ENCODE data around the gene SMC1B.

The SMC1B gene

DNA sequence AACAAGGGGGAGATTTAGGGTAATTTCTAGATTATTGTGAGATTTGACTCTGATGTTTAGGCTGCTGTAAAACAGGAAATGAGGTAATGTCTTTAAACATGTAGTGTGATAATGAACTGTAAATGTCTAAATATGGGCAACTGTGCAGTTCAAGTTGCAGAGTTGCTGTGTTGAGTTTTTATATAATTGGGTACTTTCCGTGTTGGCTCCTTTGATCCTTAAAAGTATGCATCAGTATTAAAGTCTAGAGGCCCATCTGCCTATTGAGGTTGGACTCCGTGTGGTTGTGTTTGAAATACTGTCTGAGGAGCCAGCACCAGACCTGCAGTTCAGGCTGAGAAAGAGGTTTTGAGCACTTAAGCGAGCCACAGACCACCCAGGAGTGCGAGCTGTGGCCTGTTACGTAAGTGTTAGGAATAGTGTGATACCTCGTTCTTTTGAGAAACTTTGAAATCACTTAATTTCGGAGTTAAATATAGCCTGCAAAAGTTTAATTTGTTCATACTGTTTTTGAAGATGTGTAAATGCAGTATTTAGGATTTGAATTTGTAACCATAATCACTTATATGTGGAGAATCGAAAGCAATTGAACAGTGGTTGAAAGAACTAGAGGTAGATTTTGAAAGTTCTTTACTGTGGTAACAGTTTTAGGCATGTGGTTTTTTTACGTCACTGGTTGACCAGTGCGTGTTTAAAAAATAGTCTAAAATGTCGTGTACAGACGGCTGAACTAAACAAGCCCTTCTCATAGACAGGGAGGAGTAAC is 94.7 kb downstream of the SMC1B start:
- DNase-seq, result no peak

DNA sequence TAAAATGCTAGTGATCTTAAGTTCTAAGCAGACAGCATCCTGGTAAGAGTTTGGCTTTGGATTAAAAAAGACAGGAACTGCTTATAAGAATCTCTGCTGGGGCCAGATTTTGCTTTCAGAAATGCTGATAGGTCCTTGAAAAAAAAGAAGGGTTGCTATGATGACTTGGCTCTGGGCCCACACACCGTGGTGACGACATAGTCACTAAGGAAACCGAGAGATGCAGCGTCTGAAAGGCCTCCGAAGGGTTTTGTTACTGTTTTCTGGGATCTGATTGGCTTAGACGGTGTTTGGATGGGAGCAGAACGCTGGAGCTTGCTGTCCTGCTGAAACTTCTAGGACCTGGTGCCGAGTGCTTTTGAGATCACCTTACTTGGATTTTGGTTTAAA is 95.2 kb downstream of the SMC1B start:
- peak; percentile 93 for DNase-seq

DNA sequence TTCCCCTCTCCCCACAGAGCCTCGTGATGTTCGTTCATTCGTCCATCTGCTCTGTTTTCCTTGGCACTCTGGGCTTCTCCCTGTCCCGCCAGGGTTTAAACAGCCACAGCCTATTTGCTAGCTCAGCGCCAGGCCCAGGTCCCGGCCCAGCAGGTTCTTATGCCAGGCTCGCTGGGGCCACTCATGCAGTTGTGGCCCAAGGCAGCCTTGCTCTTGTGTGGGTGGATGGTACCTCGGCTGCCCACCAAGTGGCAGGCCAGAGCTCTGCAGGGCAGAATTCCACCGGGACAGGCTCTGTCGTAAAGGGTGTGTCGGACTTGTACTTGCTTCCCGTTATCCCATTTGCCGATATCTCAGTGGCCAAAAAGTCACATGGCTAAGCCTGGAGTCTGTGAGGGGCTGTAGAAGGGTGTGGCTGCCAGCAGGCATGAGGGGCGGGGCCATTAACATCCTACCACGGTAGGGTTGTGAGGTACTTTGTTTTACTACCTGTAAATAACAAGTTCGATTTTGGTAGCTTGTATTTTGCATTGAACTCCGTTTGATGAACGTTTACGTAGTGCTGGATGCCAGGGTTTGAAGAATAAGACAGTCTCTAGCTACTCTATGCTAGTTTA is 95.7 kb downstream of the SMC1B start:
- DNase-seq, result no peak

DNA sequence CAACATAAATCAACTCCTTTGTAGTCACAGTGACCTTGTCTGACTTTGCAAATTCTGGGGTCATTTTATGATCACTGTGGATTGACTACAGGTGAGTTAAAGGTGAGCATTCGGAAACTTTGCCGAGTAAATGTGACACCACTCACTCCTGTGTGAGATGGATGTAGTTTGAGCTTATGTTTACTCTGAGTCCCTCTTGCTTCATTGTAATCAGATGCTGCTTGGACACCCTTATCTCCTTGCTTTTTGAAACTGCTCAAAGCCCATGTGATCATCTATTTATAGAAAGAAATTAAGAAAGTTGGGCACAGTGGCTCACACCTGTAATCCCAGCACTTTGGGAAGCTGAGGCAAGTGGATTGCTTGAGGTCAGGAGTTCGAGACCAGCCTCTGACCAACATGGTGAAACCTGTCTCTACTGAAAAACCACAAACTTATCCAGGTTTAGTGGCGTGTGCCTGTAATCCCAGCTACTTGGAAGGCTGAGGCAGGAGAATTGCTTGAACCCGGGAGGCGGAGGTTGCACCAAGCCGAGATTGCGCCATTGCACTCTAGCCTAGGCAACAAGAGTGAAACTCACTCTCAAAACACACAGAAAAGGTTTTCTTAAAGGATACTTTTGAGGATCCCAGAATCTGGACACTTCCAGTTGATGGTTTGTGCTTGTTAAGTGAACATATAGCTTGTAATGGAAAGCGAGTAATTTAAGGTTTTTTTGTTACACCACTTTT is 96.4 kb downstream of the SMC1B start:
- no peak for DNase-seq

DNA sequence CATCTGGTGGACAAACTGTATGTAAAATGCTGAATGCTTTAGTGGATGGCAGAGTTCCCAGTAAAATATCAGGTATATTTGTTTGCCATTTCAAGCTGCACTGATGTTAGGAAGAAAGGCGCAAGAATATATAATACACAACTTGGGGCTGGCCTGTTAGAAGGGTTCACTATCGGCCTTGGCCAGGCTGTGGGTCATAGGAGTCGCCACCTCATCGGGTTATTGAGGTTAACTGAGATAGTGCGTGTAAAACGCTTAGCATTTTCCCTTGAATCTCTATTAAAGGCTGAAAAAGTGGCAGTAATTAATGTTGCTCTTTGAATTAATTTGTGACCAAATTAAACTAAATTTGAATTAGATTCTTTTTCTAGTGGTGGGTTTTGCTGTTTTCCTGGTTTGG is 98.6 kb downstream of the SMC1B start:
- no peak for DNase-seq

DNA sequence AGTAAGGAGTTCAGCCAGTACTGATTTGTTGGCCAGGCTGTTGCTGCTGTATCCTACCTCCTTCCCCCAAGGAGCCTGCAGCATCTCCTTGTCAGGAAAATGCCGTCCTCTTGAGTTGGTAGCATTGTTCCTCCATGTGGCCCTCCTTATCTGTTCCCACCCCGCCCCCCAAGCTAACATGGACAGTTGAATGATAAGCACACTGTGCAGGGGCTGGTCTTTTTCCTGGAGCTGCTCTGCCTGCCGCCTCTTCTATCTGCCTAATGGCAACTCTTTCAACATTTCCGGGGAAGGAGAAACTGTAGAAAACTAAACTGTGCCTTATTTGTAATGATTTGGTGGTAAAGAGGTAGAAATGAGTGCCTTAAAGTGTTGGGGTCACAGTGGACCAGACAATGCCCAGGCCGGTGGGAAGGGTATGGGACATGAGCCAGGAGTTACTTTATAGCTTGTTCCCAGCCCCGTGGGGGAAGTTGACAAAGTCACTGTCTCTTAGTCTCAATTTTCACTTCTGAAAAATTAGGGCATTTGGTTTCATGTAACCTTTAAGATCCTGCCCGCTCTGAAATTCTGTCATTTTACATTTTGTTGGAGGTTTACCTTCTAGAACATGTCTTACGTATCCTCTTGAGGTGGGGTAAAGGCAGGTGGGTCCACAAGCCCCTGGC is 99.2 kb downstream of the SMC1B start:
- no peak for DNase-seq

DNA sequence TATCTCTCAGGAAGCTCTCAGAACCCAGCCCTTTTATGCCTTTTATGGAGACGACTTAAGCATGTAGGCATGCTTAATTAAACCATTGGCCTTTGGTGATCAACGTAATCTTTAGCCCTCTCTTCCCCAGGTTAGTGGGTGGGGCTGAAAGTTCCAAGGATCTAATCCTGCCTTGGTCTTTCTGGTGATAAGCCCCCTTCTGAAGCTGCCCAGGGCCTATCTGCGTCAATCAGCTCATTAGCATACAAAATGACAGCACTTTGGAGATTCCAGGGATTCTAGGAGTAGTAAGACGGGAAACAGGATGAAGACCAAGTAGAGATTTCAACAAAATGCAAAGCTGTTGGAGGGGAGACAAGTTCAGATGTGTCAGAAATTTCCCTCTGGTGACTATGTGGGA is 100.5 kb downstream of the SMC1B start:
- no peak for DNase-seq

DNA sequence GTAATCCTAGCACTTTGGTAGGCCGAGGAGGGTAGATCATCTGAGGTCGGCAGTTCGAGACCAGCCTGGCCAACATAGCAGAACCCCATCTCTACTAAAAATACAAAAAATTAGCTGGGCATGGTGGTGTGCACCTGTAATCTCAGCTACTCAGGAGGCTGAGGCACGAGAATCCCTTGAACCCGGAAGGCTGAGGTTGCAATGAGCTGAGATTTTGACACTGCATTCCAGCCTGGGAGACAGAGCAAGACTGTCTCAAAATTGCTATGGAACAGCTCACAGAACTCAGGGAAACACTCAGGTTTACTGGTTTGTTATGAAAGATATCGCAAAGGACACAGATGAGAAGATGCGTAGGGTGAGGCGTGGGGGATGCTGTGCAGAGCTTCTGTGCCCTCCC is 101.0 kb downstream of the SMC1B start:
- no peak for DNase-seq

DNA sequence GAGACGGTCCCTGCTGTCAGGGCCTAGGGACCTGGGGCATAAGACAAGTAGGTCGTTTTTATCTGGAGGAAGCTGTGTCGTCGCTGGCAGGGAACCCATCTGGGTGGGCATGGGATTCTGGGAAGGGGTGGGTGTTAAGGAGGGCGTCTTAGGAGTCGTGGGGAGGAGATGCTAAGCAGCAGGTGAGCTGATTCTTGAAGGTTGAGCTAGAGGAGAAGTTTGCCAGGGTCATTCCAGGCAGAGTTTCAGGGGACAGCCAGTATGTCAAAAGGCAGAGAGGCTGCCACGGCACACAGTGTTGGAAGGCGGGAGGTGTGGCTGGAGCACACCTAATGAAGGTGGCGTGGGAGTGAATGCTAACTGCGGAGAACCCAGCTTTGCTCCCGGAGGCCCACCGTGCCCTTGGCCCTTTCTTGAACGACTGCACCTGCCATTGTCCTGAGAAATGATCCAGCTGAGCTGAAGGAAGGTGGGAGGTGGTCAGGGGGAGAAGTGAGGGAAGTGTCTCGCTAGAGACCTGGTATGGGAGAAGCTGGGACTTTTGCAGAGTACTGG is 102.3 kb downstream of the SMC1B start:
- no peak for DNase-seq

DNA sequence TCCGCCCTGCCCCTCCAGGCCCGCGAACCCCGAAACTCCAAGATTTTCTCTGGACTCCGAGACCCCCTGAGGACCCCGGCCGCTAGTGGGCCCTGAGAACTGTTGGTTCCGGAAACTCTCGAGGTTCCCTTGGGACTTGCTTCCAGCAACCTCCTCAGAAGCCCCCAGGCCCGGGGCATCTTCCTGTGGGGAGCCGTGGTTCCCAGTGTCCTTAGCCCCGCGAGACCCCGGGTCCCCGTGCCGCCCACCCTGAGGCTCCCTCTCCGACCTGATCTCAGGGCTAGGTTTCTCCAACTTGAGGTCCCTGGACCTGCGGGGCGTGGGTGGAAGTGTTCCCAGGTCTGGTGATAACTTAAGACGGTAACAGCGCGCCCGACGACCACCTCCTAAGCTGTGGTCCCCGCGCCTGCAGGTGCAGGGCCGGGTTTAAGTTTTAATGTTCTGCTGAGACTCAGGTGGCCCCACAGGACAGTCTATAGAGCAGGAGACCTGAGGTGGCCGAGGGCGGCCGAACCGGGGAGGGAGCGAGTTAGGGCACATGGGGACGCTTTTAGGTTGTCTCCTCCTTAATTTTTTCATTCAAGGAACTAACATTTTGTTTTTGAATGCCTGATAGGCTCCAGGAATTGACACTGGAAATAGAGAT is 102.9 kb downstream of the SMC1B start:
- DNase-seq, result peak; percentile 29

DNA sequence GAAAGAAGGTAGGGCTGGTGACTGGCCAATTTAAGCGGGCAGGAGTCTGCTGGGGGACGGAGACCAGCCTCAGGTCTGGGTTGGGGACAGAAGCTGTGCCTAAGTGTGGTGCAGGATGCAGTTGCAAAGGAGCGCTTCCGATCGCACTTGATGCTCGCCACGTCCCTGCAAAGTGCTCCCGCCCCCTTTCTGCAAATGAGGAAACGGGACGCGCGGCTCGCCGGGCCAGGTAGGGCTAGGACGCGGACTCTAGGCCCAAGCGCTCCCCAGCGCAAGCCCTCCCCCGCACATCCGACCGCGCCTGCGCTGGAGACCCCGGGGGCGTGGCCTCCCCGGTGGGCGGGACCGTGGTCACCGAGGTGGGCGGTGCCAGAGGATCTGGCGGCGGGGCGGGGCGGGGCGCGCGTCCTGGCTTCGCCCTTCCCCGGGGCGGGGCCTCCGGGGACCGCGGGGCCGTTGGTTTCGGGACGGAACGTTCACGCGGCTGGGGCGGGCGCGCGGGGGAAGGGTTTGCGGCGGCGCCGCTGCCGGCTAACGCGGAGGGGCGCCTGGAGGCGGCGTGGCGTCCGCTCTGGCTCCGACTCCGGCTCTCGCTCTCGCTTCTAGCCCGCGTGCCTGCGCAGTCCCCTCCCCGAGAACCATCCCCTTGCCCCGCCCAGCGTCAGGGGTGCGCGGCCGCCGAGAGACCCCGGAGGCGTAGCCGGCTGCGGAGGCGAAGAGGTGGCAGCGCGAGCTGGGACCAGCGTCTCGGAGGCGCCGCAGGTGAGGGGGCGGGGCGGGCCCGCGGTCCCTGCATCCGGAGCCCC is 103.8 kb downstream of the SMC1B start, which contains the start of gene FAM118A:
FAM118A (plus strand) TSS at position 513 of the 806 bp plus-strand sequence. CDS start 12,446 bp downstream, outside the sequence.
- DNase-seq, result peak; percentile 95

DNA sequence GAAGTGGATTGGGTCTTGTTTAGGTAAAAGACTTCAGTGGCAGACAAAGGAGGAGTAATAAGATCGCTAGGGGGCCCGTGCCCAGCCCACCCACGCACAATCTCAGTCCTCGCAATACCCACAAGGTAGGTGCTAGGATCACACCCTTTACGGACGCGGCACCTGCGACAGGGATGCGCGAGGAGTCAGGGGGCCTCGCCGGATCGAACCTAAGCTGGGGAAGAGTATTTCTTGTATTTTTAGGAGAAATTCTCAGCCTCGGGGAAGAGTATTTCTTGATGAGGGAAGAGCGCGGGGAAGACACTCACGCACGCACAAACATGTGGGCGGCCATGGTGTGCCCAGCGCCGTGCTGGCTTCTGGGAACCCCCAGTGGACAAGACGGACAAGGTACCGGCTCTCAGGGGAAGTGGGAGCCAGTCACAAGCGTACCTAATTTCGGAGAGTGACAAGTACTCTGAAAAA is 104.4 kb downstream of the SMC1B start:
- DNase-seq, result no peak

DNA sequence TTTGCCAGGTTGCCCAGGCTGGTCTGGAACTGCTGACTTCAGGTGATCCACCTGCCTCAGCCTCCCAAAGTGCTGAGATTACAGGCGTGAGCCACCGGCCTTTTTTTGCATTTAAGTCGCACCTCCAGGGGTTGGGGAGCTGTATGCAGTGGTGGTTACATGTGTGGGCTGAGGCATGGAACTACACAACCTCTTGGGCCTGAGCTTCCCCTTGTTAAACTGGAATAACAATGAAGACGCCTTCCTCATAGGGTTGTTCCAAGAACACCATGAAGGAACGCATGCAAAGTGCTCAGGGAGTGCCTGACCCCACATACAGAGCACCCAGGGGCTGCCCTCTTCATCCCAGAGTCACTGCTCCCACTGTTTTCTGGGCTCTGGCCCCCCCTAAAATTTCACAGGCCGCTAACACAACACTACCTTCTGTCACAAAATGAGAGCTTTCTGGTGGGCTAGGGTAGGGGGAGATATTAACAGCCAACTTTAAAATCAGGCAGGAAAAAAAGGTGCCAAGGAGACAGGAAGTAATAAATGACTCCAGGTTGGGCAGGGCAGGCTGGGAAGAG is 104.9 kb downstream of the SMC1B start:
- no peak for DNase-seq

DNA sequence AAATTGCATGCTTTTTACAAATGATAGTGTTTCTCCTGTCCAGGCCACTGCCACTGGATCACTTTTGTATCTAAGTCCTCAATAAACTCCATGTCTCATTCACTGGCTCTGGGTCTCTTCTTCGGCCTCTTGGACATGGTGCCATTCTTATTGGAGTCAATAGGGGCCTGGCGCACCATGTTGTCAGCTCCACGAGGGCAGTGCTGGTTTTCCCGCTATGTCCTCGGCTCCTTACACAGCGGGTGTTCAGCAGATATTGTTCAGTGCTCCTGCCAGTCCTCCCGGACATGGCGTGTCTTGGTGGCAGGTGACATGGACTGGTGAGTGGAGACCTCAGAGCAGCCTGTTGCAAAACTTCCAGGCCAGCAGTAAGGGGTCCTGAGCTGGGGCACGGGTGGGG is 107.3 kb downstream of the SMC1B start:
- no peak for DNase-seq

DNA sequence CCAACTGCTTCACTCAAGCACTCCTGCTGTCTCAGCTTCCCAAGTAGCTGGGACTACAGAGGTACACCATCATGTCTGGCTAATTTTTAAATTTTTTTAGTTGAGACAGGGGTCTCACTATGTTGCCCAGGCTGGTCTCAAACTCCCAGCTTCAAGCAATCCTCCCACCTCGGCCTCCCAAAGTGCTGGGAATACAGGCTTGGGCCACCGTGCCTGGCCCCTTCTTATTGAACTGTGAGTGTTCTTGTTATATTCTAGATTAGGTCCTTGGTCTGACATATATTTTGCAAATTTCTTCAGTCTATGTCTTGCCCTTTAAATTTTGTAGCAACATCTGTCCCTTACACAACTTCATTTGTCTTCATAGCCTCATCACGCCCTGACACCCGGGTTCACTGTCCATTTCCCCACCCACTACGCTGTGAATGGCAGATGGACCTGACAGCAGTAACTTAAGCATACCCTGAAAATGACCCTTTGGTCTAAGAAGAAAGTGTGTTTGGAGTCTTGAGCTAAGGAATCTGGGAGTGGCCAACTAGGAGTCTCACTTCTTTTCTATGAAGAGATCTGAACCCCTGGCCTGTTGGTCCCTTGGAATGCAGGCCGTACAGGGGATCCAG is 107.8 kb downstream of the SMC1B start:
- no peak for DNase-seq

DNA sequence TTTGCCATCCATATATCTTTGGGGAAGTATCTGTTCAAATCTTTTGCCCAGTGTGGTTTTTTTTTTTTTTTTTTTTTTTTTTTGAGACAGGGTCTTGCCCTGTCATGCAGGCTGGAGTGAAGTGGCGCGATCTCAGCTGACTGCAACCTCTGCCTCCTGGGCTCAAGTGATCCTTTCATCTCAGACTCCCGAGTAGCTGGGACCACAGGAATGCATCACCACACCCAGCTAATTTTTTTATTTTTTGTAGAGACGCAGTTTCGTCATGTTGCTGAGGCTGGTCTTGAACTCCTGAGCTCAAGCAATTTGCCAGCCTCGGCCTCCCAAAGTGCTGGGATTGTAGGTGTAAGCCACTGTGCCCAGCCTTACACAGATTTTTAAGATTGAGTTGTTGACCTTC is 108.4 kb downstream of the SMC1B start:
- no peak for DNase-seq

DNA sequence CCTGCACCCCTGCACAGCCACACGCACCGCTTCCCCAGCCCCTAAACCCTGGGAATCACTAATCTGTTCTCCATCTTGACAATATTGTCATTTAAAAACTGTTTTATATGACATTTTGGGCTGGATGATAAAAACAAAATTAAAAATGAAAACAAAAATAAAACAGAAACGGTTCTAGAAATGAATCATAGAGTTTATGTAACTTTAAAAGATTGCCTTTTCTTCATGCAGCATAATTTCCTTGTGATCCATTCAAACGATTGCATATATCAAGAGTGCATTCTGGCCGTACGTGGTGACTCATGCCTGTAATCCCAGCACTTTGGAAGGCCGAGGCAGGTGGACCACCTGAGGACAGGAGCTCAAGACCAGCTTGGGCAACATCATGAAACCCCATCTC is 110.2 kb downstream of the SMC1B start:
- DNase-seq, result no peak

DNA sequence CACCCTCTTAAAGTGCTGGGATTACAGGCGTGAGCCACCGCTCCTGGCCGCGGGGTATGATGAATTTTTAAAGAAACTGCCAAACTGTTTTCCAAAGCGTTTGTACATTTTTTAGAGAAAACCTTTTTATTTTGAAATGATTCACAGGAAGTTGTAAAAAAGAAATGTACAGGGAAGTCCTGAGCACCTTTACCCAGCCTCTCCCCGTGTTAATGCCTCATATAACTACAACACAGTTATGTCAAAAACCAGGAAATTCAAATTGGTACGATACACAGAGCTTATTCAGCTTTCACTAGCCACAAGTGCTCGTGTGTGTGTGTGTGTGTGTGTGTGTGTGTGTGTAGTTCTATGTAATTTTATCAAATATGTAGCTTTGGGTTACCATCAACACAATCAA is 110.6 kb downstream of the SMC1B start:
- DNase-seq, result no peak

DNA sequence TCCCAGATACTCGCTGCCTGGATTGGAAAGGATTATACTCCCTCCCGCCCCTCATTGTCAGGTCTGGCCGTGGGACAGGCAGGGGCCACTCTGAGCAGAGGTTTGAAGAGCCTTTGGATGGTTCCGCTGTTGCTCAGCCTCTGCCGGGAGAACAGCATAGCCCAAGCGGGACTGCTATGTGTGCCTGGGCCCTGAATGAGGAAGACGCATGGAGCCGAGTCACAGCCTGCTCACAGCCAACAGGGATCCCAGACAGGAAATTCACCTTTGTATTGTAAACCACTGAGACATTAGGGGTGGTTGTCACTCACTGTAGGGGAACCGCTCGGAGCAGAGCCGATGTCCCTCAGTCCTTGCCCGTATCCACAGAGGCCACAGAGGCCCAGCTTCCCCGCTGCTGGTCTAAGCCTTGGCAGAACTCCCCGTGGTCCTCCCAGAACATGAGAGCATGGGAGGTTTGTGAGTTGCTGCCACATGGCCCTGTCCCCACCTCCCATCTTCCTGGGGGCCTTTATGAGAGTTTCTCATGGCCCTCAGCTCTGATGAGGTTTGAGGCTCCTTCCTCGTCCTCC is 114.4 kb downstream of the SMC1B start:
- DNase-seq, result no peak

DNA sequence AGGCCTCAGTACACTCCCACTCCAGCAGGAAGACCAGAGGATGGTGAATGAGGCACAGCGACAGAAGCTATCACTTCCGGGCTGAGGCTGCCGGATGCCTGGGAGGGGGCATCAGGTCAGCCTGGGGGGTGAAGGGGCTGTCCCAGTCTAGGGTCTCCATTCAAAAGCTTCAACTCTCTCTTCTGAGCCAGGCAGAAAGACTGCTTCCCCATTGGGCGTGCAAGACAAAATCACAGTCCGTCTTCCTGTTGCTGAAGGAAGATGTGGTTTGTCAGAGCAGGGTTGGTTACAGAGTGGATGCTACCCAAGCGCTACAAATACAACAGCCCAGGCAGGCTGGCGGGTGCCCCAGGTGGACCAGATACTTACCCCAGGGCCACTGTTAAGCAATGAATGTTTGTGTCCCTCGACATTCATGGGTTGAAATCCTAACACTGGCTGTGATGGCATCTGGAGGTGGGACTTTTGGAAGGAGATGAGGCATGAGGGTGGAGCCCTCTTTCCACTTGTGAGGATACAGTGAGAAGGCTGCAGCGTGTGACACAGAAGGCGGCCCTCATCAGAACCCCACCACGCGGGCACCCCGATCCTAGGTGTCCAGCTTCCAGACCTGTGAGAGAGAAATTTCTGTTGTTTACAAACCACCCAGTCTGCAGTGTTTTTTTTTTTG is 116.6 kb downstream of the SMC1B start:
- no peak for DNase-seq
